ENCODE data around the gene INVS. TPM values are rescaled to one million over a fixed set of nuclear protein-coding genes. Genes with fewer than 3 reads are reported as not detected.

INVS gene
- total RNA-seq, 1 donor from 2014 or later: 6.9 TPM

Other genes with a start within 250 kb of the INVS start
- 25.0 TPM for gene STX17, start 192.6 kb upstream of the INVS start, total RNA-seq
- gene ERP44, start 243 bp upstream of the INVS start, total RNA-seq: 15.9 TPM

All from Right ventricle myocardium inferior (tissue), 1 donor.